HG03439 (cell line): ENCODE measurements around the gene BMERB1.
"Not testable (repeated sequence)": the region's sequence is repeated elsewhere in the genome, so short reads cannot be mapped to it uniquely, and the experiment has no call there.

Source experiments
- ATAC-seq: cut with Tn5 transposase; IDR thresholded peaks from one replicate; pipeline ENCODE4 v1.9.1; 2021; ENCODE audit warnings: mild to moderate bottlenecking, moderate library complexity; ENCODE audit not compliant: unreplicated experiment

BMERB1 gene

GRCh38 chr16:15422222-15422621 is 12.2 kb upstream of the BMERB1 start:
- no peak for ATAC-seq

- no peak for ATAC-seq
Measured at GRCh38 chr16:15425861-15426260, 8.5 kb upstream of the BMERB1 start.

GRCh38 chr16:15426796-15427195 is 7.6 kb upstream of the BMERB1 start:
- ATAC-seq = no peak

- ATAC-seq = no peak
Measured at GRCh38 chr16:15427648-15428239, 6.6 kb upstream of the BMERB1 start.

GRCh38 chr16:15430884-15431283 is 3.5 kb upstream of the BMERB1 start:
- ATAC-seq = not testable (repeated sequence)

- ATAC-seq = no peak
Measured at GRCh38 chr16:15434079-15434424, 336 bp upstream of the BMERB1 start.

GRCh38 chr16:15435216-15435864 is 952 bp downstream of the BMERB1 start:
- ATAC-seq = no peak

- no peak for ATAC-seq
Measured at GRCh38 chr16:15439102-15439501, 4.7 kb downstream of the BMERB1 start.

GRCh38 chr16:15439521-15439920 is 5.1 kb downstream of the BMERB1 start:
- ATAC-seq = no peak

- ATAC-seq = no peak
Measured at GRCh38 chr16:15440852-15441251, 6.5 kb downstream of the BMERB1 start.

GRCh38 chr16:15442140-15442539 is 7.8 kb downstream of the BMERB1 start:
- not testable (repeated sequence) for ATAC-seq

- no peak for ATAC-seq
Measured at GRCh38 chr16:15443753-15444152, 9.4 kb downstream of the BMERB1 start.

GRCh38 chr16:15444264-15444663 is 9.9 kb downstream of the BMERB1 start:
- no peak for ATAC-seq

- ATAC-seq = no peak
Measured at GRCh38 chr16:15445450-15445849, 11.1 kb downstream of the BMERB1 start.

GRCh38 chr16:15446901-15447300 is 12.5 kb downstream of the BMERB1 start:
- no peak for ATAC-seq

- ATAC-seq = no peak
Measured at GRCh38 chr16:15450624-15451023, 16.2 kb downstream of the BMERB1 start.

- no peak for ATAC-seq
Measured at GRCh38 chr16:15451098-15451731, 16.8 kb downstream of the BMERB1 start.

GRCh38 chr16:15452246-15452855 is 18.0 kb downstream of the BMERB1 start:
- ATAC-seq = no peak

- not testable (repeated sequence) for ATAC-seq
Measured at GRCh38 chr16:15453296-15453695, 18.9 kb downstream of the BMERB1 start.

- ATAC-seq = not testable (repeated sequence)
Measured at GRCh38 chr16:15454933-15455332, 20.5 kb downstream of the BMERB1 start.

GRCh38 chr16:15457400-15457799 is 23.0 kb downstream of the BMERB1 start:
- no peak for ATAC-seq

- ATAC-seq = no peak
Measured at GRCh38 chr16:15457958-15458357, 23.6 kb downstream of the BMERB1 start.
